Right ventricle myocardium superior (tissue), 1 donor: Measurements from ENCODE around the gene XPC. TPM values are rescaled to one million over a fixed set of nuclear protein-coding genes. Genes with fewer than 3 reads are reported as not detected.
A peak's percentile ranks its signal among the peaks of the same experiment; 100 is the strongest.

Experiments
- ATAC-seq: fragments of 200-7000 bp; cut with Tn5 transposase; one replicate; pipeline ENCODE4 v1.9.1; 2020; ENCODE audit warnings: mild to moderate bottlenecking; ENCODE audit not compliant: poor library complexity
- DNase-seq: peaks from one replicate; pipeline ENCODE4 v3.0.0-alpha.2; 2020
- intact Hi-C: fragments of 100-400 bp; cut with DNase I; formaldehyde crosslinking; loops from one replicate; pipeline ENCODE4 v1.11.2; 2022
- total RNA-seq: library from RNA; stranded (reverse); fragmentation: NEBNext Ultra II Directional; extraction: Animal tissue kit (Norgen Biotek cat#: 25700); gene quantifications from one replicate; pipeline ENCODE4 v1.2.1, GENCODE V29; 2021
- donor health status: DM: no; HTN: yes; CAD: no; lungs with severe emphysema.

Gene XPC
- total RNA-seq, 1 donor from 2014 or later, result 7.7 TPM

DNA sequence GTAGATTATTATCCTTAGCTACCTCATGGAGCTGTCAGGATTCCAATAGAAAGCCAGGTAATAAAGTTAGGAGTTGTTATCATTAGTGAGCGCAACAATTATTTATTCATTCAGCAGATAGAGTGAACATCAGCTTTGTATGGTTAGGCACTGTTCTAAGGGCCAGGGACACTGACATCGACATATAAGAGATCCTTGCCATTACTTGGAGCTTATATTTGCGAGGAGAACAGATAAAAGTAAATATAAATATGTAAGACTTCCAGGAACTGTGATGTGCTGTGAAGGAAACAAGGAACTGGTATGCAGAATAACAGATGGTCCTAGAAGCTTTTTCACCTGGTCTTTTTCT, 689 bp upstream of the XPC start:
- ATAC-seq (no peak), DNase-seq (no peak)
- intact Hi-C loops, result no loop called here

GRCh38 chr3:14177580-14178246, 688 bp downstream of the XPC start:
- intact Hi-C loops, result no loop called here
- DNase-seq (no peak), ATAC-seq (peak; percentile 48)

DNA sequence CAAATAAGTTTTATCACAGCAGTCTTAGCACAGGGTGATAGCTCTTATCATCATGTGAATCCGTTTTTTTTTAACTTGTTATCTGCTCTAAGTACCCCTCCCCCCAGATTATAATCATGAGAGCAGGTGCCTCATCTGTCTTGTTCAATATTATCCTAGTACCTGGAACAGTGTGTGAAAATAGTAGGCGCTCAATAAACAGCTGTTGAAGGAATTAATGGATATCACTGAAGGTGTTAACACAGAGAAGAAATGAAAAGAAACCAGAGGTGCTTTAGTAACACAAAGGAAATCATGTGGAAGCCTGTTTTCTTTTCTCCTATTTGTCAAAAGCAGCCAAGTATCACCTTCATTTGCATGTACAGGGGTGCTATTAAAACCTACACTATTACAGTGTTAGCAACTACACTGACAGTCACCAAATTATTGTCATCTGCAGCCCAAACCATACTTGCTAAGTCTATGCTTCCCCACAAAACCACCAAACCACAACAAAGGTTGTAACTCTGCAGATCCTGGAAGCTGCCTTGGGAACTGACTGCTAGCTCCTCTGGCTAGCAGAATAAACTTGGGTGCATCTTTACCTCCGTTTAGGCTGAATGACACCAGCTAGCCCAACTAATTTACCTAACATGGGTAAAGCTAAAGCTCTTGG, 2.9 kb downstream of the XPC start:
- DNase-seq, result no peak
- no peak for ATAC-seq
- intact Hi-C loops, result no loop called here

- intact Hi-C loops, result no loop called here
- DNase-seq (no peak), ATAC-seq (no peak)
These were observed 3.9 kb downstream of the XPC start for GRCh38 chr3:14174483-14174882.

DNA sequence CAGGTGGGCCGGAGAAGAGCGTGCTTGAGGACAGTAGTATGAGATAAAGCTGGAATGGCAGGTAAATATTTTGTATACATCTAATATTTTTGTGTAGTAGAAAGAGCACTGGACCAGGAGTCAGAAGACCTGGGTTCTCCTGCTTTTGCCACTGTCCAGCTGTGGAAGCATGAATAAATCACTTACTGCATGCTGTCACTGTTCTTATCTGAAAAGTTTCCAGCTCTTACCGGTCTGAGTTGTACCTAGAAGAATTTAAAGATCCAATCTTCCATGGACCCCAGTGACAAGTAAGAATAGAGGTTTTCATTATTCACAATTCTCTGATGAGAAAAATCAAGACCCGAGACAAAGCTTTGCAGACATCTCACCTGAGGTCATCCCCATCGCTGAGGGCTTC, 5.9 kb downstream of the XPC start:
- ATAC-seq (no peak), DNase-seq (no peak)
- intact Hi-C loops, result no loop called here

DNA sequence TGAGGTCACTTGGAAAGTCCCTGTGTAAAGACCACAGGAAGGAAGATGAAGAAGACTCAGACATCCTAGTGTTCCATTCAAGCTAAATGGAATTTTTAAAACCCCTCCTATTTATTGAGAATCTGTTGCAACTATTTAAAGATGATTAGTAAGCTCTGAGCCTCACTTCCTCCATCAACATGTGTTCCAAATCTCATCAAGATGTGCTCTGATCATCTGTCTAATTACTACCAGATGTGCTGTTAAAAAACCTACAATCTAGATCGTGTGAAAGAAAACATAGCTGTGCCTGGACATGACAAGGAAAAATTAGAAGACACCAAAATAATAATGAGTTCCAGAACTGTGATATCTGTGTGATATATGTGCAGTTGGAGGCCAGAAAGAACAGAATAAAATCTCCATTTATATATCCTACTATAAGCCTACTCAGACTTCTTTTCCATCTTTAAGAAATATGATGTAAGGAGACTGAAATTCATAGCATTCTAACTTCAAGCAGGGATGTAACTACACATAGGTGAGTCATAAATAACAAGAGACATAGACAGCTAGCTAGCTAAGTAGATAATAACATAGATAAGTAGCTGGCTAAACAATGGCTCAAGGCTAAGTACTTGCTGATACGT, 7.8 kb downstream of the XPC start:
- intact Hi-C loops, result no loop called here
- DNase-seq (no peak), ATAC-seq (no peak)

DNA sequence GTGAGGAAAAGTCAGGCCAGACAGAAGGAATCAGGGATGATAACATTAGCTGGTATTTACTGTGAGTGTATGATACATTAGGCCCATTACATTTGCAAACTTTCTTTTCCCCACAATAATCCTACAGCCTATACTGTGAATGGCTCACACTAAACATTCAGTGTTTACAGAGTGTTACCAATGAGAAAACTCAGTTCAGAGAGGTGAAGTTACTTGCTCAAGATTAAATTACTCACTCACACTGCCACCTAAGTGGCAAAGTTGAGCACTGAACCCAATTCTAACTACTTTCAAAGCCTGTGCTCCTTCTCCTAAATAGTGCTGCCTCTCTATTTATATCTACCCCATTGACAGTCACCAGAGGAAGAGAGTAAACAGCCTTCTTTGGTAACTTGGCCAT, 8.5 kb downstream of the XPC start:
- DNase-seq, result no peak
- intact Hi-C loops, result no loop called here
- ATAC-seq, result no peak

GRCh38 chr3:14169435-14169834, 9.0 kb downstream of the XPC start:
- no peak for ATAC-seq
- DNase-seq, result no peak
- intact Hi-C loops, result no loop called here

DNA sequence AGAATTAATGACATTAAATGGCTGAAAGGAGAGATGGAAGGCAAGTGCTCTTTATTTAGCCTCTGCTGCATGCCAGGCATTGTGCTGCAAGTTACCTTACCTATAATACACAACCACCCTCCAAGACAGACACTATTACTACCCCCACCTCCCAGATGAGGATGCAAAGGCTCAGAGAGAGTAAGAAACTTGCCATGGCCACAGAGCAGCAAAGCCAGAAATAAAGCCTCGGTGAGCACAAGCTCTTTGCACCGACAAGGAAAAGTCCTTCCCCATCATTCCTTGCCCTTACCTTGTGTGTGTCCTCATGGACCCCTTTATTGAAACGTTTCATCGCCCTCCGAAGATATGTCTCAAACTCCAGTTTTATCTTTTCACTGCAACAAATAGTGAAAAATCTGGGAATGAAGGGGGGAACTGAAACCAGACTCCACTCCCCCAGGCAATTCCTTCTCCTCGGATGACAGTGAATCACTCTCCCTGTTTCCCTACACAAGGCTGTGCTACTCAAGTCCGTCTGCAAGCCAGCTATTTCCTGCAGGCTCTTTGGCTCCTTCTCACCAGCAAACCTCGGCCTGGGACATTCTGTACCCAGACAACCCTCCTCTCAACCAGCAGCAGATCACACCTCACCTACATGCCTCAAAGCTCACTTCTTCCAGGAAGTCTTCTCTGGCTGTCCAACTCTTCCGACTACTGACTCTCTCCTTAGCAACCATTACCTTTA, 11.4 kb downstream of the XPC start:
- intact Hi-C loops, result no loop called here
- DNase-seq (no peak), ATAC-seq (no peak)

DNA sequence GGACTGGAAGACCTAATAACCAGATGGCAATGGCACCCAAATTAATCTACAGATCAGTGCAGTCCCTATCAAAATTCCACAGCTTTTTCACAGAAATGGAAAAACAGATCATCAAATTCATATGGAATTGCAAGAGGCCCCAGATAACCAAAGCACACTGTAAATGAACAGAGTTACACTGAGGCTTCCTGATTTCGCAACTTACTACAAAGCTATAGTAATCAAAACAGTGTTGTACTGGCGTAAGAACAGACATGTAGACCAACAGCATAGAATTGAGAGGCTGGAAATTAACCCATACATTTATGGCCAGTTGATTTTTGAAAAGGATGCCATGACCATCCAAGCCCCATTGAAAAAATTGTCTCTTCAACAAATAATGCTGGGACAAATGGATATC, 16.2 kb downstream of the XPC start:
- no peak for ATAC-seq
- no peak for DNase-seq
- intact Hi-C loops, result no loop called here

- DNase-seq (no peak), ATAC-seq (no peak)
- intact Hi-C loops, result no loop called here
These were observed 17.1 kb downstream of the XPC start for GRCh38 chr3:14161282-14161681.

GRCh38 chr3:14159426-14159825, 19.0 kb downstream of the XPC start:
- ATAC-seq (no peak), DNase-seq (no peak)
- intact Hi-C loops, result no loop called here

GRCh38 chr3:14158370-14158769, 20.0 kb downstream of the XPC start:
- ATAC-seq, result no peak
- no peak for DNase-seq
- intact Hi-C loops, result no loop called here

DNA sequence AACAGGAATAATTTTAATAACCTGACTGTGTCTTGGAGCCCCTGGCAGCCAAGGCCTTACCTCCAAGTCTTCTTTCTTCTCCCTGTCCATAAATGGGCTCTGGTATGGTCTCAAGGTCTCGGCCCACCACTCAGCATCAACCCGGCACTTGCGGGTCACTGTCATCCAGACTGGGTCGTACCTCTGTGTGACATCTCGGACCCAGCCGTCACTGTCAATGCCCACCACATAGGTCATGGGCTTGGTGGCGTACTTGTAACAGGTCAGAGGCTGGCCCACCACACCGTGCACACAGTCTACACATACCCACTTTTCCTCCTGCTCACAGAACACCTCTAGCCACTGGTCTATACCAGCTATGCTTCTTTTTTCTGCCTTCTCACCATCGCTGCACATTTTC, 20.4 kb downstream of the XPC start:
- DNase-seq, result no peak
- intact Hi-C loops, result no loop called here
- no peak for ATAC-seq

GRCh38 chr3:14156843-14157561, 21.4 kb downstream of the XPC start:
- intact Hi-C loops, result no loop called here
- DNase-seq, result no peak
- no peak for ATAC-seq

DNA sequence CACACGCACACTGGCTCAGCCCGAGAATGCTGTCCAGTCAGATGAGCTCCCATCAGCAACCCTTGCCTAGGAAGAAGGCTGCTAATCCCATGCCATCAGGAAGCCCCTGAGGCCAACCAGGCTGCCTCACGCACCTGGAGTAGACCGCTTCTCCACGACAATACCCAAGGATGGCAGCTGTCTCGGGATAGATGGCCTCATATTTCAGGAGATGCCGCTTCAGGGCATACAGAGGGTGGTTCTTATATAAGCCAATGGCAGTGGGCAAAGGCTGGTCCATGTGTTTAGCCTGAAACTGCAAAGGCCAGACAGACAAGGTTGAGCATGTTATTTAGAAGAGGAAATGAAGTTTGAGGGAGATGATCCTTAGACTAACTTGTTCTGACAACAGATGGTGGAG, 22.2 kb downstream of the XPC start:
- no peak for ATAC-seq
- no peak for DNase-seq
- intact Hi-C loops, result no loop called here

GRCh38 chr3:14154895-14155440, 23.4 kb downstream of the XPC start:
- intact Hi-C loops, result no loop called here
- DNase-seq, result no peak
- ATAC-seq, result no peak

GRCh38 chr3:14154276-14154675, 24.1 kb downstream of the XPC start:
- ATAC-seq (no peak), DNase-seq (no peak)
- intact Hi-C loops, result no loop called here

- intact Hi-C loops, result no loop called here
- DNase-seq (no peak), ATAC-seq (no peak)
These were observed 24.7 kb downstream of the XPC start for GRCh38 chr3:14153663-14154062.
